WTC11 (cell line): ENCODE data around the gene LAMB4. TPM values are rescaled to one million over a fixed set of nuclear protein-coding genes. Genes with fewer than 3 reads are reported as not detected.

Source experiments
- ATAC-seq: fragments of 200-7000 bp; cut with Tn5 transposase; 2 replicates; pipeline ENCODE4 v1.10.0; 2021; ENCODE audit warnings: mild to moderate bottlenecking, moderate library complexity
- CTCF ChIA-PET: fragments of 300-600 bp; sonication (Branson Sonifier 250); formaldehyde crosslinking; loops from one replicate; lab custom pipeline; 2021; ENCODE audit warnings: antibody characterized with exemption; lab: Charles Lee
- POLR2A ChIA-PET: fragments of 350-600 bp; sonication (Branson Sonifier 250); formaldehyde crosslinking; loops from one replicate; lab custom pipeline; 2021; ENCODE audit warnings: antibody characterized with exemption; lab: Charles Lee
- DNase-seq: peaks from one replicate; pipeline ENCODE4 v3.0.0; 2021; ENCODE audit warnings: low spot score
- H3K27ac Mint-ChIP-seq: 2 replicates; pipeline ENCODE4 v1.8.0; 2021; ENCODE audit warnings: mixed read lengths
- H3K27me3 Mint-ChIP-seq: 2 replicates; pipeline ENCODE4 v1.8.0; 2021; ENCODE audit warnings: low read depth, mild to moderate bottlenecking, moderate library complexity, mixed read lengths
- H3K36me3 Mint-ChIP-seq: 2 replicates; pipeline ENCODE4 v1.8.0; 2021; ENCODE audit warnings: mixed read lengths
- H3K4me1 Mint-ChIP-seq: 2 replicates; pipeline ENCODE4 v1.8.0; 2022; ENCODE audit warnings: mixed read lengths
- H3K4me3 Mint-ChIP-seq: 2 replicates; pipeline ENCODE4 v1.8.0; 2021; ENCODE audit warnings: mild to moderate bottlenecking, moderate library complexity, mixed read lengths
- H3K9me3 Mint-ChIP-seq: 2 replicates; pipeline ENCODE4 v1.8.0; 2021; ENCODE audit warnings: mixed read lengths
- CREB1 ChIP-seq: sonication (generic); formaldehyde crosslinking; IDR thresholded peaks from 2 replicates; pipeline ENCODE4 v1.8.0; 2023; ENCODE audit warnings: mild to moderate bottlenecking, missing genetic modification reagents
- FOXJ3 ChIP-seq: sonication (generic); formaldehyde crosslinking; IDR thresholded peaks from 2 replicates; pipeline ENCODE4 v1.9.0; 2021; ENCODE audit warnings: missing genetic modification reagents, mild to moderate bottlenecking, borderline replicate concordance
- GABPB1 ChIP-seq: sonication (generic); formaldehyde crosslinking; IDR thresholded peaks from 2 replicates; pipeline ENCODE4 v1.8.1; 2023; ENCODE audit warnings: mild to moderate bottlenecking, missing genetic modification reagents
- GRHL2 ChIP-seq: fragments of 250-450 bp; sonication (Bioruptor Pico); IDR thresholded peaks from 2 replicates; pipeline ENCODE4 v1.8.0; 2022; ENCODE audit warnings: mild to moderate bottlenecking, moderate library complexity; ENCODE audit not compliant: insufficient replicate concordance, severe bottlenecking
- HMGA2 ChIP-seq: fragments of 250-450 bp; sonication (Bioruptor Pico); IDR thresholded peaks from 2 replicates; pipeline ENCODE4 v1.4.0; 2021; ENCODE audit warnings: mild to moderate bottlenecking, moderate library complexity
- IRF2 ChIP-seq: sonication (generic); formaldehyde crosslinking; IDR thresholded peaks from 2 replicates; pipeline ENCODE4 v1.8.0; 2022; ENCODE audit warnings: low read depth, missing genetic modification reagents, borderline replicate concordance
- JUN ChIP-seq: sonication (generic); formaldehyde crosslinking; IDR thresholded peaks from 2 replicates; pipeline ENCODE4 v1.8.0; 2023; ENCODE audit warnings: mild to moderate bottlenecking, missing genetic modification reagents
- MYBL2 ChIP-seq: sonication (generic); formaldehyde crosslinking; IDR thresholded peaks from 2 replicates; pipeline ENCODE4 v1.8.1; 2023; ENCODE audit warnings: mild to moderate bottlenecking, moderate library complexity, missing genetic modification reagents
- NR1H2 ChIP-seq: sonication (generic); formaldehyde crosslinking; IDR thresholded peaks from 2 replicates; pipeline ENCODE4 v1.9.0; 2021; ENCODE audit warnings: mild to moderate bottlenecking, moderate library complexity, missing genetic modification reagents
- NR3C1 ChIP-seq: sonication (generic); formaldehyde crosslinking; conservative IDR thresholded peaks from 2 replicates; pipeline ENCODE4 v1.8.1; 2023; ENCODE audit warnings: low read depth, mild to moderate bottlenecking, missing genetic modification reagents
- ZNF232 ChIP-seq: sonication (generic); formaldehyde crosslinking; IDR thresholded peaks from 2 replicates; pipeline ENCODE4 v1.8.0; 2022; ENCODE audit warnings: mild to moderate bottlenecking, missing genetic modification reagents
- ZNF416 ChIP-seq: fragments of 250-450 bp; sonication (Bioruptor Pico); IDR thresholded peaks from 2 replicates; pipeline ENCODE4 v1.9.0; 2021; ENCODE audit warnings: mild to moderate bottlenecking, inconsistent platforms
- total RNA-seq: library from RNA; stranded (reverse); gene quantifications from 3 replicates; pipeline ENCODE4 v1.2.3, GENCODE V29; 2021
- TF ChIP-seq, protein P1 (sequence below): fragments of 250-450 bp; sonication (Bioruptor Pico); IDR thresholded peaks from 2 replicates; pipeline ENCODE4 v1.9.0; 2021; ENCODE audit warnings: mild to moderate bottlenecking
- TF ChIP-seq, protein P2 (sequence below): fragments of 250-450 bp; sonication (Bioruptor Pico); IDR thresholded peaks from 2 replicates; pipeline ENCODE4 v1.8.0; 2021; ENCODE audit warnings: mild to moderate bottlenecking
- TF ChIP-seq, protein P3 (sequence below): sonication (generic); formaldehyde crosslinking; IDR thresholded peaks from 2 replicates; pipeline ENCODE4 v1.8.1; 2023; ENCODE audit warnings: mild to moderate bottlenecking, missing genetic modification reagents, borderline replicate concordance
- TF ChIP-seq, protein P4 (sequence below): sonication (generic); formaldehyde crosslinking; IDR thresholded peaks from 2 replicates; pipeline ENCODE4 v1.8.1; 2023; ENCODE audit warnings: mild to moderate bottlenecking, missing genetic modification reagents
- TF ChIP-seq, protein P5 (sequence below): sonication (generic); formaldehyde crosslinking; conservative IDR thresholded peaks from 2 replicates; pipeline ENCODE4 v1.8.1; 2023; ENCODE audit warnings: mild to moderate bottlenecking, low read depth, missing genetic modification reagents, moderate library complexity
- TF ChIP-seq, protein P6 (sequence below): sonication (generic); formaldehyde crosslinking; IDR thresholded peaks from 2 replicates; pipeline ENCODE4 v1.8.1; 2023; ENCODE audit warnings: mild to moderate bottlenecking, missing genetic modification reagents, moderate library complexity
- TF ChIP-seq, protein P7 (sequence below): sonication (generic); formaldehyde crosslinking; IDR thresholded peaks from 2 replicates; pipeline ENCODE4 v1.8.1; 2023; ENCODE audit warnings: mild to moderate bottlenecking, missing genetic modification reagents, moderate library complexity
- TF ChIP-seq, protein P8 (sequence below): sonication (generic); formaldehyde crosslinking; IDR thresholded peaks from 2 replicates; pipeline ENCODE4 v1.8.1; 2022; ENCODE audit warnings: low read depth, mild to moderate bottlenecking, moderate library complexity, missing genetic modification reagents, borderline replicate concordance

Gene LAMB4
- total RNA-seq, 1 experiment from 2014 or later, result not detected

DNA sequence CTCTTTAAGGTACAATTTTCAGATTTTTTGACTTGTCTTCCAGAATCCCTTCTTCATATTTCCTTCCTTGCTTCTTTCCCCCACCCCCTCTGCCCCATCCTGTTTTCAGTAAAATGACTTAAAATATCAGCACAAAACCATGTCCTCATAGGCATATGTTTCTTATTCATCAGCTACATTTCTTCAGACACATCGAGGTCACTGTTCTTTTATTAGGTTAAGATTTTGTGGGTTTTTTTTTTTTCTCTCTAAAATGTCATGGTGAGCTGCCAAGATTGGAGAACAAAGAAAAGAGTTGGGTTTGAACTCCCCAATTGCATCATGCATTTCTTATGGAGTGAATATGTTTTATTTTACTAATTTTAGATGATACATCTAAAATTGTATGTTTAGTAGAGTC is 35.8 kb downstream of the LAMB4 start:
- no peak for ATAC-seq
- Mint-ChIP-seq H3K27ac (no peak overlapping the region), H3K9me3 (no peaks in the 10 kb centered on the region), H3K4me3 (no peak overlapping the region), H3K27me3 (no peaks in the 10 kb centered on the region)
- POLR2A ChIA-PET, result no interaction called here
- CTCF ChIA-PET, result interaction anchor here (0.9 to 1.5 kb wide), 2 partner anchors 27 to 51 kb away, joined by 3 read pairs; no protein-coding TSS in a partner anchor
- TF ChIP-seq, protein P1, sequence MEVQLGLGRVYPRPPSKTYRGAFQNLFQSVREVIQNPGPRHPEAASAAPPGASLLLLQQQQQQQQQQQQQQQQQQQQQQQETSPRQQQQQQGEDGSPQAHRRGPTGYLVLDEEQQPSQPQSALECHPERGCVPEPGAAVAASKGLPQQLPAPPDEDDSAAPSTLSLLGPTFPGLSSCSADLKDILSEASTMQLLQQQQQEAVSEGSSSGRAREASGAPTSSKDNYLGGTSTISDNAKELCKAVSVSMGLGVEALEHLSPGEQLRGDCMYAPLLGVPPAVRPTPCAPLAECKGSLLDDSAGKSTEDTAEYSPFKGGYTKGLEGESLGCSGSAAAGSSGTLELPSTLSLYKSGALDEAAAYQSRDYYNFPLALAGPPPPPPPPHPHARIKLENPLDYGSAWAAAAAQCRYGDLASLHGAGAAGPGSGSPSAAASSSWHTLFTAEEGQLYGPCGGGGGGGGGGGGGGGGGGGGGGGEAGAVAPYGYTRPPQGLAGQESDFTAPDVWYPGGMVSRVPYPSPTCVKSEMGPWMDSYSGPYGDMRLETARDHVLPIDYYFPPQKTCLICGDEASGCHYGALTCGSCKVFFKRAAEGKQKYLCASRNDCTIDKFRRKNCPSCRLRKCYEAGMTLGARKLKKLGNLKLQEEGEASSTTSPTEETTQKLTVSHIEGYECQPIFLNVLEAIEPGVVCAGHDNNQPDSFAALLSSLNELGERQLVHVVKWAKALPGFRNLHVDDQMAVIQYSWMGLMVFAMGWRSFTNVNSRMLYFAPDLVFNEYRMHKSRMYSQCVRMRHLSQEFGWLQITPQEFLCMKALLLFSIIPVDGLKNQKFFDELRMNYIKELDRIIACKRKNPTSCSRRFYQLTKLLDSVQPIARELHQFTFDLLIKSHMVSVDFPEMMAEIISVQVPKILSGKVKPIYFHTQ (CRISPR knock-in tag), result no peak
- TF ChIP-seq CREB1 (CRISPR knock-in tag) (no peak), MYBL2 (CRISPR knock-in tag) (no peak), ZNF232 (CRISPR knock-in tag) (no peak), NR1H2 (CRISPR knock-in tag) (no peak)
- TF ChIP-seq, protein P2, sequence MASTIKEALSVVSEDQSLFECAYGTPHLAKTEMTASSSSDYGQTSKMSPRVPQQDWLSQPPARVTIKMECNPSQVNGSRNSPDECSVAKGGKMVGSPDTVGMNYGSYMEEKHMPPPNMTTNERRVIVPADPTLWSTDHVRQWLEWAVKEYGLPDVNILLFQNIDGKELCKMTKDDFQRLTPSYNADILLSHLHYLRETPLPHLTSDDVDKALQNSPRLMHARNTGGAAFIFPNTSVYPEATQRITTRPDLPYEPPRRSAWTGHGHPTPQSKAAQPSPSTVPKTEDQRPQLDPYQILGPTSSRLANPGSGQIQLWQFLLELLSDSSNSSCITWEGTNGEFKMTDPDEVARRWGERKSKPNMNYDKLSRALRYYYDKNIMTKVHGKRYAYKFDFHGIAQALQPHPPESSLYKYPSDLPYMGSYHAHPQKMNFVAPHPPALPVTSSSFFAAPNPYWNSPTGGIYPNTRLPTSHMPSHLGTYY (CRISPR knock-in tag), result no peak
- TF ChIP-seq, protein P3, sequence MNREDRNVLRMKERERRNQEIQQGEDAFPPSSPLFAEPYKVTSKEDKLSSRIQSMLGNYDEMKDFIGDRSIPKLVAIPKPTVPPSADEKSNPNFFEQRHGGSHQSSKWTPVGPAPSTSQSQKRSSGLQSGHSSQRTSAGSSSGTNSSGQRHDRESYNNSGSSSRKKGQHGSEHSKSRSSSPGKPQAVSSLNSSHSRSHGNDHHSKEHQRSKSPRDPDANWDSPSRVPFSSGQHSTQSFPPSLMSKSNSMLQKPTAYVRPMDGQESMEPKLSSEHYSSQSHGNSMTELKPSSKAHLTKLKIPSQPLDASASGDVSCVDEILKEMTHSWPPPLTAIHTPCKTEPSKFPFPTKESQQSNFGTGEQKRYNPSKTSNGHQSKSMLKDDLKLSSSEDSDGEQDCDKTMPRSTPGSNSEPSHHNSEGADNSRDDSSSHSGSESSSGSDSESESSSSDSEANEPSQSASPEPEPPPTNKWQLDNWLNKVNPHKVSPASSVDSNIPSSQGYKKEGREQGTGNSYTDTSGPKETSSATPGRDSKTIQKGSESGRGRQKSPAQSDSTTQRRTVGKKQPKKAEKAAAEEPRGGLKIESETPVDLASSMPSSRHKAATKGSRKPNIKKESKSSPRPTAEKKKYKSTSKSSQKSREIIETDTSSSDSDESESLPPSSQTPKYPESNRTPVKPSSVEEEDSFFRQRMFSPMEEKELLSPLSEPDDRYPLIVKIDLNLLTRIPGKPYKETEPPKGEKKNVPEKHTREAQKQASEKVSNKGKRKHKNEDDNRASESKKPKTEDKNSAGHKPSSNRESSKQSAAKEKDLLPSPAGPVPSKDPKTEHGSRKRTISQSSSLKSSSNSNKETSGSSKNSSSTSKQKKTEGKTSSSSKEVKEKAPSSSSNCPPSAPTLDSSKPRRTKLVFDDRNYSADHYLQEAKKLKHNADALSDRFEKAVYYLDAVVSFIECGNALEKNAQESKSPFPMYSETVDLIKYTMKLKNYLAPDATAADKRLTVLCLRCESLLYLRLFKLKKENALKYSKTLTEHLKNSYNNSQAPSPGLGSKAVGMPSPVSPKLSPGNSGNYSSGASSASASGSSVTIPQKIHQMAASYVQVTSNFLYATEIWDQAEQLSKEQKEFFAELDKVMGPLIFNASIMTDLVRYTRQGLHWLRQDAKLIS (CRISPR knock-in tag), result no peak
- TF ChIP-seq, protein P4, sequence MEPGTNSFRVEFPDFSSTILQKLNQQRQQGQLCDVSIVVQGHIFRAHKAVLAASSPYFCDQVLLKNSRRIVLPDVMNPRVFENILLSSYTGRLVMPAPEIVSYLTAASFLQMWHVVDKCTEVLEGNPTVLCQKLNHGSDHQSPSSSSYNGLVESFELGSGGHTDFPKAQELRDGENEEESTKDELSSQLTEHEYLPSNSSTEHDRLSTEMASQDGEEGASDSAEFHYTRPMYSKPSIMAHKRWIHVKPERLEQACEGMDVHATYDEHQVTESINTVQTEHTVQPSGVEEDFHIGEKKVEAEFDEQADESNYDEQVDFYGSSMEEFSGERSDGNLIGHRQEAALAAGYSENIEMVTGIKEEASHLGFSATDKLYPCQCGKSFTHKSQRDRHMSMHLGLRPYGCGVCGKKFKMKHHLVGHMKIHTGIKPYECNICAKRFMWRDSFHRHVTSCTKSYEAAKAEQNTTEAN, result no peak
- TF ChIP-seq, all 79 proteins: peak for 0
- no peaks in the 10 kb centered on the region for H3K36me3 Mint-ChIP-seq
- no peak for DNase-seq
- no peaks in the 10 kb centered on the region for H3K4me1 Mint-ChIP-seq

DNA sequence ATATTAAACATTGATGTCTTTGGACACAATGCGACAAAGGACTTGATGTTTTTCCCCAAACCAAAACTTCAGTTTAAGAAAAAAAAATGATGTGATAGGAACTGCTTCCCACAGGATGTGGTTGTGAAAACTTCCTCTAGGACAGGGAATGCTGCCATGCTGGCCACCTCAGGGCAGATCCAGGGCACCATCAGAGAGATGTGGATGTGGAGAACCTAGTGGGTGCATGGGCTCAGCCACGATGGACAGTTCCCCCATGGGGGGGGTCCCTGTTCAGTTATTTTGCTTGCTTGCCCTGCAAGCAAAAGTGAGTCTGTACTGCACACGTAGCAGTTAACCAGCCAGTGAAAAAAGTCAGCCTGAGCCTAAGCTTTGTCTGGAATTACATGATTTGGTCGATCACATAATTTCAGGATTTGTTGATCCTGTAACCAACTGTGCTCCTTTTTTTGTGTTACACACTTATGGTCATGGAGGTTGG is 36.3 kb downstream of the LAMB4 start:
- no peaks in the 10 kb centered on the region for H3K4me1 Mint-ChIP-seq
- CTCF ChIA-PET, result interaction anchor here (0.7 to 1.5 kb wide), 3 partner anchors 20 to 52 kb away, joined by 3 read pairs; no protein-coding TSS in a partner anchor
- POLR2A ChIA-PET, result no interaction called here
- no peak for ATAC-seq
- no peaks in the 10 kb centered on the region for H3K27me3 Mint-ChIP-seq
- H3K4me3 Mint-ChIP-seq, result no peak overlapping the region
- H3K27ac Mint-ChIP-seq, result no peak overlapping the region
- H3K9me3 Mint-ChIP-seq, result no peaks in the 10 kb centered on the region
- no peaks in the 10 kb centered on the region for H3K36me3 Mint-ChIP-seq
- DNase-seq, result no peak
- TF ChIP-seq FOXJ3 (CRISPR knock-in tag), result no peak
- no peak for TF ChIP-seq NR3C1 (CRISPR knock-in tag)
- TF ChIP-seq IRF2 (CRISPR knock-in tag), result no peak
- no peak for TF ChIP-seq ZNF416
- no peak for TF ChIP-seq JUN
- TF ChIP-seq, protein P5, sequence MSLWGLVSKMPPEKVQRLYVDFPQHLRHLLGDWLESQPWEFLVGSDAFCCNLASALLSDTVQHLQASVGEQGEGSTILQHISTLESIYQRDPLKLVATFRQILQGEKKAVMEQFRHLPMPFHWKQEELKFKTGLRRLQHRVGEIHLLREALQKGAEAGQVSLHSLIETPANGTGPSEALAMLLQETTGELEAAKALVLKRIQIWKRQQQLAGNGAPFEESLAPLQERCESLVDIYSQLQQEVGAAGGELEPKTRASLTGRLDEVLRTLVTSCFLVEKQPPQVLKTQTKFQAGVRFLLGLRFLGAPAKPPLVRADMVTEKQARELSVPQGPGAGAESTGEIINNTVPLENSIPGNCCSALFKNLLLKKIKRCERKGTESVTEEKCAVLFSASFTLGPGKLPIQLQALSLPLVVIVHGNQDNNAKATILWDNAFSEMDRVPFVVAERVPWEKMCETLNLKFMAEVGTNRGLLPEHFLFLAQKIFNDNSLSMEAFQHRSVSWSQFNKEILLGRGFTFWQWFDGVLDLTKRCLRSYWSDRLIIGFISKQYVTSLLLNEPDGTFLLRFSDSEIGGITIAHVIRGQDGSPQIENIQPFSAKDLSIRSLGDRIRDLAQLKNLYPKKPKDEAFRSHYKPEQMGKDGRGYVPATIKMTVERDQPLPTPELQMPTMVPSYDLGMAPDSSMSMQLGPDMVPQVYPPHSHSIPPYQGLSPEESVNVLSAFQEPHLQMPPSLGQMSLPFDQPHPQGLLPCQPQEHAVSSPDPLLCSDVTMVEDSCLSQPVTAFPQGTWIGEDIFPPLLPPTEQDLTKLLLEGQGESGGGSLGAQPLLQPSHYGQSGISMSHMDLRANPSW (CRISPR knock-in tag), result no peak
- TF ChIP-seq, protein P6, sequence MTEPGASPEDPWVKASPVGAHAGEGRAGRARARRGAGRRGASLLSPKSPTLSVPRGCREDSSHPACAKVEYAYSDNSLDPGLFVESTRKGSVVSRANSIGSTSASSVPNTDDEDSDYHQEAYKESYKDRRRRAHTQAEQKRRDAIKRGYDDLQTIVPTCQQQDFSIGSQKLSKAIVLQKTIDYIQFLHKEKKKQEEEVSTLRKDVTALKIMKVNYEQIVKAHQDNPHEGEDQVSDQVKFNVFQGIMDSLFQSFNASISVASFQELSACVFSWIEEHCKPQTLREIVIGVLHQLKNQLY (CRISPR knock-in tag), result no peak
- no peak for TF ChIP-seq NR1H2 (CRISPR knock-in tag)
- TF ChIP-seq, protein P7, sequence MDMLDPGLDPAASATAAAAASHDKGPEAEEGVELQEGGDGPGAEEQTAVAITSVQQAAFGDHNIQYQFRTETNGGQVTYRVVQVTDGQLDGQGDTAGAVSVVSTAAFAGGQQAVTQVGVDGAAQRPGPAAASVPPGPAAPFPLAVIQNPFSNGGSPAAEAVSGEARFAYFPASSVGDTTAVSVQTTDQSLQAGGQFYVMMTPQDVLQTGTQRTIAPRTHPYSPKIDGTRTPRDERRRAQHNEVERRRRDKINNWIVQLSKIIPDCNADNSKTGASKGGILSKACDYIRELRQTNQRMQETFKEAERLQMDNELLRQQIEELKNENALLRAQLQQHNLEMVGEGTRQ (CRISPR knock-in tag), result no peak
- no peak for TF ChIP-seq HMGA2 (CRISPR knock-in tag)
- no peak for TF ChIP-seq GRHL2
- no peak for TF ChIP-seq GABPB1
- TF ChIP-seq, protein P8, sequence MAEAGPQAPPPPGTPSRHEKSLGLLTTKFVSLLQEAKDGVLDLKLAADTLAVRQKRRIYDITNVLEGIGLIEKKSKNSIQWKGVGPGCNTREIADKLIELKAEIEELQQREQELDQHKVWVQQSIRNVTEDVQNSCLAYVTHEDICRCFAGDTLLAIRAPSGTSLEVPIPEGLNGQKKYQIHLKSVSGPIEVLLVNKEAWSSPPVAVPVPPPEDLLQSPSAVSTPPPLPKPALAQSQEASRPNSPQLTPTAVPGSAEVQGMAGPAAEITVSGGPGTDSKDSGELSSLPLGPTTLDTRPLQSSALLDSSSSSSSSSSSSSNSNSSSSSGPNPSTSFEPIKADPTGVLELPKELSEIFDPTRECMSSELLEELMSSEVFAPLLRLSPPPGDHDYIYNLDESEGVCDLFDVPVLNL (CRISPR knock-in tag), result no peak
